Right lobe of liver (tissue), 6 donors: ENCODE data around the gene TULP3. TPM values are rescaled to one million over a fixed set of nuclear protein-coding genes. Genes with fewer than 3 reads are reported as not detected.

Source experiments
- ATAC-seq, 4 donors: fragments of 200-7000 bp; cut with Tn5 transposase; one replicate each; pipeline ENCODE4 v1.9.1; 2020; ENCODE audit warnings: mild to moderate bottlenecking in 4 of 4, moderate library complexity in 4 of 4
- DNase-seq, 3 donors: peaks; one replicate each; pipeline ENCODE4 v3.0.0-alpha.2; 2020
- H3K27ac ChIP-seq, 3 donors: fragments of 200-600 bp; one replicate each; pipeline ENCODE4 v1.8.0; 2022
- H3K27me3 ChIP-seq, 2 donors: fragments of 200-600 bp; one replicate each; pipeline ENCODE4 v1.8.0; 2022
- H3K36me3 ChIP-seq, 4 donors: fragments of 200-600 bp; sonication (generic) in 1 of 4; one replicate each; pipeline versions ENCODE4 v1.5.1 to v1.8.0; 2017 to 2022; ENCODE audit warnings: control low read depth in 1 of 4
- H3K4me1 ChIP-seq, 4 donors: fragments of 200-600 bp; sonication (generic) in 1 of 4; one replicate each; pipeline versions ENCODE4 v1.5.1 to v1.8.0; 2017 to 2022; ENCODE audit warnings: control low read depth in 1 of 4
- H3K4me3 ChIP-seq, 3 donors: fragments of 200-600 bp; one replicate each; pipeline ENCODE4 v1.8.0; 2022
- H3K9me3 ChIP-seq, 4 donors: fragments of 200-600 bp; sonication (generic) in 1 of 4; one replicate each; pipeline versions ENCODE4 v1.5.1 to v1.8.0; 2017 to 2022; ENCODE audit warnings: control low read depth in 1 of 4
- POLR2A ChIP-seq: fragments of 450-650 bp; IDR thresholded peaks from one replicate; pipeline ENCODE4 v1.6.1; 2017; ENCODE audit warnings: antibody characterized with exemption, mild to moderate bottlenecking
- WGBS: methylation state at CpG from one replicate; pipeline ENCODE4 v1.1.6; 2018; ENCODE audit warnings: low coverage, low lambda C conversion rate; ENCODE audit not compliant: insufficient coverage; ENCODE audit errors: missing lambda C conversion rate; 5-methylcytosine and 5-hydroxymethylcytosine counted together
- intact Hi-C, 2 donors: fragments of 100-400 bp; cut with DNase I; formaldehyde crosslinking; loops; one replicate each; pipeline versions ENCODE4 v1.11.2 to v1.14.1; 2022
- small RNA-seq, 2 experiments: library from RNA; depleted of rRNA; stranded (forward); fragments of <200 nt; gene quantifications; one replicate each; pipeline ENCODE3, GENCODE V24; 2016
- total RNA-seq, 6 experiments: library from RNA; depleted of rRNA in 2 of 6; stranded (reverse); fragments of >200 nt in 2 of 6; fragmentation: NEBNext Ultra II Directional in 3 of 6; extraction: Animal tissue kit (Norgen Biotek cat#: 25700) in 3 of 6; gene quantifications; one replicate each; pipeline versions ENCODE4 v1.1.0 to v1.2.4, GENCODE V29; 2016 to 2023
- TF ChIP-seq, protein P1 (sequence below), 4 donors: fragments of 200-600 bp in 3 of 4; fragments of 450-650 bp in 1 of 4; IDR thresholded peaks; one replicate each; pipeline versions ENCODE4 v1.5.1 to v1.8.0; 2016 to 2022; ENCODE audit warnings: antibody characterized with exemption in 4 of 4, mild to moderate bottlenecking in 2 of 4
- donor health status: DM: no; HTN: yes; CAD: no.
- donor health status: DM: no; HTN: no; CAD: no.
- donor health status: DM: no; HTN: no; CAD: no.
- donor health status: DM: no; HTN: yes; CAD: no.
- donor health status: DM: no; HTN: yes; CAD: no.

The TULP3 gene
- total RNA-seq, 6 experiments from 2014 or later = 2.4 to 12.6 (median 5.4) TPM

DNA sequence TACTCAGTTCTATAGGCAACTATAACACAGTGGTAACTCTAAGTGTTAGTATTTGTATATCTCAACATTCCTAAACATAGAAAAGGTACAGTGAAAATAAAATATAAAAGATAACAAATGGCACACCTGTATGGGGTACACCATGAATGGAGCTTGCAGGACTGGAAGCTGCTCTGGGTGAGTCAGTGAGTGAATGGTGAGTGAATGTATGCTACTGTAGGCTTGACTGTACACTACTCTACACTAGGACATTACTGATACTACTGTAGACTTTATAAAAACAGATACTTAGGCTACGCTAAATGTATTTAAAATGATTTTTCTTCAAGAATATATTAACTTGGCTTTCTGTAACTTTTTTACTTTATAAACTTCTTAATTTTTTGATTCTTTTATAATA lies 94.0 kb downstream of the TULP3 start:
- ATAC-seq (no peak), DNase-seq (no peak)
- no peaks in the 10 kb centered on the region for H3K9me3 ChIP-seq
- WGBS = 73% methylated on average over 1 of the region's 1 CpG
- no peaks in the 10 kb centered on the region for H3K27me3 ChIP-seq
- no peaks in the 10 kb centered on the region for H3K4me1 ChIP-seq
- intact Hi-C loops = no loop called here
- no peak for TF ChIP-seq POLR2A
- TF ChIP-seq, protein P1, sequence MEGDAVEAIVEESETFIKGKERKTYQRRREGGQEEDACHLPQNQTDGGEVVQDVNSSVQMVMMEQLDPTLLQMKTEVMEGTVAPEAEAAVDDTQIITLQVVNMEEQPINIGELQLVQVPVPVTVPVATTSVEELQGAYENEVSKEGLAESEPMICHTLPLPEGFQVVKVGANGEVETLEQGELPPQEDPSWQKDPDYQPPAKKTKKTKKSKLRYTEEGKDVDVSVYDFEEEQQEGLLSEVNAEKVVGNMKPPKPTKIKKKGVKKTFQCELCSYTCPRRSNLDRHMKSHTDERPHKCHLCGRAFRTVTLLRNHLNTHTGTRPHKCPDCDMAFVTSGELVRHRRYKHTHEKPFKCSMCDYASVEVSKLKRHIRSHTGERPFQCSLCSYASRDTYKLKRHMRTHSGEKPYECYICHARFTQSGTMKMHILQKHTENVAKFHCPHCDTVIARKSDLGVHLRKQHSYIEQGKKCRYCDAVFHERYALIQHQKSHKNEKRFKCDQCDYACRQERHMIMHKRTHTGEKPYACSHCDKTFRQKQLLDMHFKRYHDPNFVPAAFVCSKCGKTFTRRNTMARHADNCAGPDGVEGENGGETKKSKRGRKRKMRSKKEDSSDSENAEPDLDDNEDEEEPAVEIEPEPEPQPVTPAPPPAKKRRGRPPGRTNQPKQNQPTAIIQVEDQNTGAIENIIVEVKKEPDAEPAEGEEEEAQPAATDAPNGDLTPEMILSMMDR (IDR thresholded peaks at IDR 0.05) = no peak
- no peak overlapping the region for H3K27ac ChIP-seq
- H3K4me3 ChIP-seq = no peak overlapping the region
- no peaks in the 10 kb centered on the region for H3K36me3 ChIP-seq

DNA sequence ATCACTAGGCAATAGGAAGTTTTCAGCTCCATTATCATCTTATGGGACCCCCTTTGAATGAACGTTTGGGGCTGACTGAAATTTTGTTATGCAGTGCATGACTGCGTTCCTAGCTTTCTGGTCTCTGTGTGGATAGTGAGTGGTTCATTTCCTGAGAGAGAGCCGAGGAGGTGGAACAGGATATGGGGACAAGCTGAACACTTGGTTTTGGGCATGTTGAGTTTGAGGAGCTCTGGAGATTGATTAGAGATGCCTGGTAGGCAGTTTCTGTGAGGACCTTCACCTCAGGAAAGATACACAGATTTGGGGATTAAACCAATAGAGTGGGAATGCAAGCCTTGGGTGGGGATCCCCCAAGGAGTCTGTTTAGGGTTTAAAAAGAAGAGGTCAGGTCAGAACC lies 96.2 kb downstream of the TULP3 start:
- Histone ChIP-seq H3K36me3 (no peaks in the 10 kb centered on the region), H3K27ac (no peak overlapping the region), H3K4me3 (no peak overlapping the region), H3K9me3 (no peaks in the 10 kb centered on the region), H3K27me3 (no peaks in the 10 kb centered on the region), H3K4me1 (no peaks in the 10 kb centered on the region)
- no peak for TF ChIP-seq POLR2A
- TF ChIP-seq, protein P1 (IDR thresholded peaks at IDR 0.05) = no peak
- intact Hi-C loops = no loop called here
- WGBS = 68% methylated on average over 3 of the region's 3 CpGs
- no peak for DNase-seq
- ATAC-seq = no peak

DNA sequence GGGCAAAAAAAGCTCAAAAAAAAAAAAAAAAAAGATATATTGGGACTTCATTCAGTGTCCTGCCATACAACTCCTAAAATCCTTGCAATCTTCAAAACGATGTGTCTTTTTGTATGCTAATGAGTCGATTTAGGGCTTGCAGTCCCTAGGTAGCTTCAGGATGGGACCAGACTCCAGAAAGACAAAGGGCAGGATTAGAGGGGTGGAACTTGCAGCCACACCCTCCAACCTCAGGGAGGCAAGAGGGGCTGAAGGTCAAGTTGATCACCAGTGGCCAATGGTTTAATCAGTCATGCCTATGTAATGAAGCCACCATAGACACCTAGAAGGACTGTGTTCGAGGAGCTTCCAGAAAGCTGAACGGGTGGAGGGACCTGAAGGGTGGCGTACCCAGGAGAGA lies 97.8 kb downstream of the TULP3 start:
- Histone ChIP-seq H3K4me3 (no peak overlapping the region), H3K27ac (no peak overlapping the region), H3K4me1 (no peaks in the 10 kb centered on the region), H3K9me3 (no peaks in the 10 kb centered on the region), H3K27me3 (no peaks in the 10 kb centered on the region), H3K36me3 (no peaks in the 10 kb centered on the region)
- WGBS = 82% methylated on average over 3 of the region's 5 CpGs
- TF ChIP-seq, protein P1 (IDR thresholded peaks at IDR 0.05) = no peak
- no peak for TF ChIP-seq POLR2A
- DNase-seq (no peak), ATAC-seq (no peak)
- intact Hi-C loops = no loop called here

Small RNAs within 50 kb of the gene (small RNA-seq; reads per million reads assigned to genes)
- gene RNU6-1315P = 0 to 0.13 reads per million in 2 experiments

Other genes starting within 250 kb of the TULP3 start
- gene FKBP4, start 95.9 kb upstream of the TULP3 start, total RNA-seq = 100 to 1,000 TPM in 1 of 6 experiments, 10 to 100 TPM in 5; 27.0 to 124 (median 48.4) TPM
- gene ITFG2, start 78.2 kb upstream of the TULP3 start, total RNA-seq = 10 to 100 TPM; 11.3 to 20.5 (median 14.4) TPM
- under 1 TPM; 0.12 to 0.29 (median 0.20) TPM for gene NRIP2, start 55.9 kb upstream of the TULP3 start, total RNA-seq
- not detected for gene TEX52, start 33.9 kb upstream of the TULP3 start, total RNA-seq
- gene FOXM1, start 13.7 kb upstream of the TULP3 start, total RNA-seq = 1 to 10 TPM in 4 of 6 experiments, under 1 TPM in 2; 0.24 to 2.6 (median 1.8) TPM
- gene RHNO1, start 13.7 kb upstream of the TULP3 start, total RNA-seq = 1 to 10 TPM; 1.2 to 5.9 (median 3.5) TPM
- 1 to 10 TPM in 4 of 6 experiments, under 1 TPM in 2; 0.81 to 8.5 (median 3.0) TPM for gene TEAD4, start 68.5 kb downstream of the TULP3 start, total RNA-seq
- gene TSPAN9, start 186.5 kb downstream of the TULP3 start, total RNA-seq = 10 to 100 TPM; 23.7 to 53.2 (median 39.8) TPM